Upper lobe of left lung (tissue), 6 donors: ENCODE data around the gene RAPGEF5. TPM values are rescaled to one million over a fixed set of nuclear protein-coding genes. Genes with fewer than 3 reads are reported as not detected.

Experiments
- ATAC-seq, 2 donors: fragments of 200-7000 bp; cut with Tn5 transposase; one replicate each; pipeline ENCODE4 v1.9.1; 2022; ENCODE audit warnings: mild to moderate bottlenecking in 2 of 2, moderate library complexity in 2 of 2; ENCODE audit not compliant: low FRiP score in 2 of 2
- DNase-seq, 2 donors: peaks; one replicate each; pipeline ENCODE4 v3.0.0-alpha.2; 2019 to 2020
- H3K27ac ChIP-seq, 4 donors: fragments of 200-600 bp; sonication (generic); one replicate each; pipeline ENCODE4 v1.5.1; 2016 to 2019
- H3K27me3 ChIP-seq, 4 donors: fragments of 200-600 bp; sonication (generic); one replicate each; pipeline ENCODE4 v1.5.1; 2017 to 2019
- H3K36me3 ChIP-seq, 4 donors: fragments of 200-600 bp; sonication (generic); one replicate each; pipeline ENCODE4 v1.5.1; 2016 to 2019
- H3K4me1 ChIP-seq, 4 donors: fragments of 200-600 bp; sonication (generic); one replicate each; pipeline ENCODE4 v1.5.1; 2018 to 2019
- H3K4me3 ChIP-seq, 4 donors: fragments of 200-600 bp; sonication (generic); one replicate each; pipeline ENCODE4 v1.5.1; 2017 to 2019; ENCODE audit warnings: mild to moderate bottlenecking in 2 of 4, moderate library complexity in 1 of 4
- H3K9me3 ChIP-seq, 4 donors: fragments of 200-600 bp; sonication (generic); one replicate each; pipeline ENCODE4 v1.5.1; 2018 to 2019
- EP300 ChIP-seq, 4 donors: sonication (generic); formaldehyde crosslinking; IDR thresholded peaks; one replicate each; pipeline ENCODE4 v1.5.1; 2017; ENCODE audit warnings: antibody characterized with exemption in 4 of 4, control low read depth in 2 of 4
- POLR2A ChIP-seq, 4 donors: fragments of 450-650 bp; IDR thresholded peaks; one replicate each; pipeline ENCODE4 v1.5.1; 2016 to 2017; ENCODE audit warnings: antibody characterized with exemption in 4 of 4, mild to moderate bottlenecking in 2 of 4
- POLR2AphosphoS5 ChIP-seq, 2 donors: sonication (generic); formaldehyde crosslinking; IDR thresholded peaks; one replicate each; pipeline ENCODE4 v1.5.1; 2017; ENCODE audit warnings: antibody characterized with exemption in 2 of 2
- WGBS, 2 donors: methylation state at CpG; one replicate each; pipeline ENCODE4 v1.1.5; 2017 to 2018; 5-methylcytosine and 5-hydroxymethylcytosine counted together
- total RNA-seq, 6 donors: library from RNA; depleted of rRNA in 4 of 6; stranded (reverse); fragments of >200 nt in 4 of 6; gene quantifications; one replicate each; pipeline versions ENCODE4 v1.1.0 to v1.2.1, GENCODE V29; 2016 to 2021
- TF ChIP-seq, protein P1 (sequence below), 6 experiments: fragments of 450-650 bp in 4 of 6; fragments of 200-600 bp in 2 of 6; sonication (generic) in 2 of 6; IDR thresholded peaks; one replicate each; pipeline ENCODE4 v1.5.1; 2016 to 2019; ENCODE audit warnings: antibody characterized with exemption in 6 of 6
- donor health status: DM: no; HTN: no; CAD: no; lungs with moderate emphysema.
- donor health status: DM: no; HTN: yes; CAD: no; lungs with severe emphysema.

Gene RAPGEF5
- total RNA-seq, 6 donors from 2014 or later, result 68.1 to 206 (median 101) TPM

DNA sequence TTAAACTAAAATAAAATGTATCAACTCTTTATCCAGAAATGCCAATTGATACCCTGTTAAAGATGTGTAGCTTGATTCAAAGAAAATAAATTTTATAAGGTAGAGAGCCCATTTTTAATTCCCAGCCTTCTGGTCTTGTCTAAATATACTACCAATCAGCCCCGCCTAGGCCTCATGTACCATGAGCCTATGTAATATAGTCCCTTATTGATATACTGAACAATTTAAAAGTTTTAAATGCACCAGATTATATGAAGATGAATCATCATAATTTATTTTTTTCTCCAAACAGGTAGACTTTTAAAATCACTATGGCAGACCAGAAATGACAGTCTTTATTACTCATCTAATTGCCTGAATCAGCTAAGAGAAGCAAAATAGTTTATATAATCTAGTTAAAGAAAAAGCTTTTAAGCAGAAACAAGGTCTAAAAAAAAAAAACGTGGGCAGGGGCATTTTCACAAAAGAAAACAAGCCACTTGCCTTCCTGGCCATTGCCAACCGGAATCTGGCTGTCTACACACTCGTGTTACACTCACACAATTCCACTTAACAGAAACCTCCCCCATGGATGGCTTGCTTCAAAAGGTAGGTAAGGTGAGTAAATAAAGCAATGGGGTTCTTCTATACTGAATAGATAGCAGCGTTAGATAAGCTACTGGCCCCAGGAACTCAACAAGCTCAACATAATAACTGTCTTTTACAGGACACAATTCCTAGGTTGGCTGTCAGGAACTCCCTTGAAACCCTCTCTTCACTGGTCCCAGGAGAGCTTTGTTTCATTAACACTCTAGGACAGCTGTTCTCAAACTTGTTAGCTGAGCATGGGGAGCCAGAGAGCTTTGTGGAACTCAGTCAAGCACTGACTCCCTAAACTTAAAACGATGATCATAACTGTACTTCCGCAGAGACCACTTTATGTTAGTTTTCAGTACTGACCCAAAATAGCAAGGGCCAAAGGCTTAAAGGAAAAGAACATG lies 37.2 kb downstream of the RAPGEF5 start:
- WGBS, 2 donors, result 61 to 63% methylated on average over 7 of the region's 7 CpGs
- H3K9me3 ChIP-seq, result no peaks in the 10 kb centered on the region
- no peak overlapping the region for H3K4me3 ChIP-seq
- H3K4me1 ChIP-seq, result peaks cover 0 to 26% (median 2%) of the 10 kb centered on the region in 4 donors
- DNase-seq, result no peak
- H3K36me3 ChIP-seq, result no peaks in the 10 kb centered on the region
- no peak overlapping the region for H3K27ac ChIP-seq
- peak in 1 of 2 donors; percentile 49 for ATAC-seq
- TF ChIP-seq POLR2AphosphoS5 (IDR thresholded peaks at IDR 0.05), result no peak
- TF ChIP-seq EP300 (IDR thresholded peaks at IDR 0.05), result no peak
- no peaks in the 10 kb centered on the region for H3K27me3 ChIP-seq

DNA sequence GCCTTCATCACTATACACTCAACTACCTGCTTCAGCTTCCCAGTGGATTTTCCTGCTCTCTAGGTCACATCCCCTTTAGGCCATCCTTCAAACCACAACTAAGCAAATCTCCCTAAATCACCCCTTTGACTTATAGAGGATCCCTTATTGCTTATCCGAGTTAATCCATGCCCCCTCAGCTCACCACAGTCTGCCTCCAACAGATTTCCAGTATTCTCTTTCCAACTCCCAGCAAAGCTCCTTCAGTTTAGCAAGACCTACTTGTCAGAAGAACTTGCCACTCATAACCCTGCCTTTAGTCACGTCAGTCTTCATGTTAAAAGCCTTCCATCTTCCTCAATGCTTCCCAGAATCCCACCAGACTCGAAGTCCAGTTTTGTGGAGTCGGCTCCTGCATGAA lies 38.6 kb downstream of the RAPGEF5 start:
- ATAC-seq (no peak), DNase-seq (no peak)
- Histone ChIP-seq H3K4me1 (peaks cover 0 to 21% (median 2%) of the 10 kb centered on the region in 4 donors), H3K4me3 (no peak overlapping the region), H3K9me3 (no peaks in the 10 kb centered on the region), H3K27ac (no peak overlapping the region), H3K27me3 (no peaks in the 10 kb centered on the region), H3K36me3 (peaks cover 0 to 2% (median 0%) of the 10 kb centered on the region in 4 donors)
- TF ChIP-seq POLR2A (IDR thresholded peaks at IDR 0.05) (no peak), POLR2AphosphoS5 (IDR thresholded peaks at IDR 0.05) (no peak), EP300 (IDR thresholded peaks at IDR 0.05) (no peak)
- TF ChIP-seq, protein P1, sequence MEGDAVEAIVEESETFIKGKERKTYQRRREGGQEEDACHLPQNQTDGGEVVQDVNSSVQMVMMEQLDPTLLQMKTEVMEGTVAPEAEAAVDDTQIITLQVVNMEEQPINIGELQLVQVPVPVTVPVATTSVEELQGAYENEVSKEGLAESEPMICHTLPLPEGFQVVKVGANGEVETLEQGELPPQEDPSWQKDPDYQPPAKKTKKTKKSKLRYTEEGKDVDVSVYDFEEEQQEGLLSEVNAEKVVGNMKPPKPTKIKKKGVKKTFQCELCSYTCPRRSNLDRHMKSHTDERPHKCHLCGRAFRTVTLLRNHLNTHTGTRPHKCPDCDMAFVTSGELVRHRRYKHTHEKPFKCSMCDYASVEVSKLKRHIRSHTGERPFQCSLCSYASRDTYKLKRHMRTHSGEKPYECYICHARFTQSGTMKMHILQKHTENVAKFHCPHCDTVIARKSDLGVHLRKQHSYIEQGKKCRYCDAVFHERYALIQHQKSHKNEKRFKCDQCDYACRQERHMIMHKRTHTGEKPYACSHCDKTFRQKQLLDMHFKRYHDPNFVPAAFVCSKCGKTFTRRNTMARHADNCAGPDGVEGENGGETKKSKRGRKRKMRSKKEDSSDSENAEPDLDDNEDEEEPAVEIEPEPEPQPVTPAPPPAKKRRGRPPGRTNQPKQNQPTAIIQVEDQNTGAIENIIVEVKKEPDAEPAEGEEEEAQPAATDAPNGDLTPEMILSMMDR (IDR thresholded peaks at IDR 0.05), result no peak
- 88 to 90% methylated on average over 4 of the region's 4 CpGs for WGBS, 2 donors

DNA sequence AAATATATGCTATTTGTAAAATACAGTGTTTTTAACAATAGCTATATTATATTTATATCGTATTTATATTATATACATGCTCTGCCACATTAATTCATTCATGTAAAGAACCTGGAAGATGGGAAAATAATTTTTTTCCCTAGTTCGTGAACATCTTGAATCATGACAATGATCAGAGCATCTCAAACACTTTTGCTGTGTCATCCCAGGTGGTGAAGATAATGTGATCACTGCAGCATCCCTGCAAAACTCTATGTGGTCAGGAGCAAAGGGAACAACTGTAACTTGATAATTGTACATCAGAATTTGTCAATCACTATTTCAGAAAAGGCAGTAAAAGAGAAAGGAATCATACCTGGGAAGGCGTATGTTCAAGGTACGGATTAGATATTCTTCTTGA lies 39.3 kb downstream of the RAPGEF5 start:
- peaks cover 0 to 2% (median 0%) of the 10 kb centered on the region in 4 donors for H3K36me3 ChIP-seq
- 89 to 94% methylated on average over 4 of the region's 4 CpGs for WGBS, 2 donors
- no peaks in the 10 kb centered on the region for H3K27me3 ChIP-seq
- no peak for ATAC-seq
- H3K9me3 ChIP-seq, result no peaks in the 10 kb centered on the region
- no peak overlapping the region for H3K4me3 ChIP-seq
- TF ChIP-seq POLR2AphosphoS5 (IDR thresholded peaks at IDR 0.05) (no peak), POLR2A (IDR thresholded peaks at IDR 0.05) (no peak), EP300 (IDR thresholded peaks at IDR 0.05) (no peak)
- TF ChIP-seq, protein P1 (IDR thresholded peaks at IDR 0.05), result no peak
- H3K27ac ChIP-seq, result no peak overlapping the region
- H3K4me1 ChIP-seq, result peaks cover 0 to 14% (median 2%) of the 10 kb centered on the region in 4 donors
- DNase-seq, result no peak

DNA sequence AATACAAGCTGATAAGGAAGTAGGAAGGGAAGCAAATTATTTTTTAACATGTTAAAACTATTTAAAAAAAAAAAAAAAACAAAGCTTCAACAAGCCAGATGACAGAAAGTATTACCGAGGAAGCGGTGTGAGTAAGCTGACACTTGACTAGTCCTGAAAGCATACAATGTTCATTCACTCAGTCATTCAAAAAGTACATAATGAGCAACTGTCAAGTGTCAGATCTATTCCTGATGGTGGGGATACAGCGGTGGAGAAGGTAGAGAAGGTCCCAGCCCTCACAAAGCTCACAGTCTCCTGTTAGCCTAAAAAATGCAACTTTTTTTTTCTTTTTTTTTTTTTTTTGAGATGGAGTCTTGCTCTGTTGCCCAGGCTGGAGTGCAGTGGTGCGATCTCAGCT lies 40.0 kb downstream of the RAPGEF5 start:
- no peaks in the 10 kb centered on the region for H3K27me3 ChIP-seq
- peaks cover 0 to 2% (median 0%) of the 10 kb centered on the region in 4 donors for H3K36me3 ChIP-seq
- no peaks in the 10 kb centered on the region for H3K9me3 ChIP-seq
- no peak overlapping the region for H3K4me3 ChIP-seq
- ATAC-seq (no peak), DNase-seq (no peak)
- 88 to 90% methylated on average over 4 of the region's 4 CpGs for WGBS, 2 donors
- H3K4me1 ChIP-seq, result peaks cover 0 to 12% (median 2%) of the 10 kb centered on the region in 4 donors
- no peak for TF ChIP-seq POLR2AphosphoS5 (IDR thresholded peaks at IDR 0.05)
- no peak for TF ChIP-seq POLR2A (IDR thresholded peaks at IDR 0.05)
- H3K27ac ChIP-seq, result no peak overlapping the region

DNA sequence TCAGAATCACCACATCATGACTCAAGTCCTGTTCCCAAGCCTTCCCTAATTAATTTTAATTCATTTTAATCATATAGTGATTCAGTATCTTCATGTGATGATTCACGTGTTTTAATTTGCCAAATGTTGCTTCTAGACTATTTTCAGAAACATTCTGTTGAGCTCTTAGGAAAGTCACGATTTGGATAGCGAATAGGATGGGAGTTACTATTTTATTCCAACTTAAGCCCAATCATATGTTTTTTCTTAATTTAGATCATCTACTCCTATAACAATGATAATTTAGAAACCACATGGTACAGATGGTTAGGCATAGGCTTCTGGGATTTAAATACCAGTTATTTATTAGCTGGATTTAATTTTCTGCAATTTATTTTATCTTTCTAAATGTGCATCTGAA lies 49.1 kb downstream of the RAPGEF5 start:
- TF ChIP-seq POLR2AphosphoS5 (IDR thresholded peaks at IDR 0.05) (no peak), EP300 (IDR thresholded peaks at IDR 0.05) (no peak), POLR2A (IDR thresholded peaks at IDR 0.05) (no peak)
- TF ChIP-seq, protein P1 (IDR thresholded peaks at IDR 0.05), result no peak
- Histone ChIP-seq H3K27ac (no peak overlapping the region), H3K9me3 (no peaks in the 10 kb centered on the region), H3K27me3 (no peaks in the 10 kb centered on the region), H3K36me3 (peaks cover 0 to 17% (median 0%) of the 10 kb centered on the region in 4 donors), H3K4me3 (no peak overlapping the region), H3K4me1 (no peaks in the 10 kb centered on the region)
- 93 to 94% methylated on average over 3 of the region's 3 CpGs for WGBS, 2 donors
- DNase-seq (no peak), ATAC-seq (no peak)
